ENCODE data around the gene PCSK1N. TPM values are rescaled to one million over a fixed set of nuclear protein-coding genes. Genes with fewer than 3 reads are reported as not detected.

PCSK1N gene
- total RNA-seq, 4 donors from 2014 or later, result 3.0 to 15.9 (median 3.4) TPM; not detected in 1

DNA sequence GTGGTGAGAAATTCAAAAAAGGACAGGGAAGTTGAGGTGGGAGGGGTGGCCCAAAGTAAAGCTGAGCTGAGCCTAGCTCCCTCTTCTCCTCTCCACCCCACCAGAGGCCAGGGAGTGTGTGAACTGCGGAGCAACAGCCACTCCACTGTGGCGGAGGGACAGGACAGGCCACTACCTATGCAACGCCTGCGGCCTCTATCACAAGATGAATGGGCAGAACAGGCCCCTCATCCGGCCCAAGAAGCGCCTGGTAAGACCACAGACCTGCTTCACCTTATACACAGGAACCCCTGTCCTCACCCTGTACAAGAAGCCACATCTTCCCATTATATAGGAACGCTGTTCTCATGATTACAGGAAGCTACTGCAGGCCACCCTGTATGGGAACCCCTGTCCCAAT is 43.2 kb downstream of the PCSK1N start:
- Histone ChIP-seq H3K36me3 (no peaks in the 10 kb centered on the region), H3K27me3 (no peaks in the 10 kb centered on the region), H3K27ac (no peak overlapping the region), H3K4me1 (no peaks in the 10 kb centered on the region), H3K9me3 (no peaks in the 10 kb centered on the region), H3K4me3 (no peak overlapping the region)
- intact Hi-C loops (cut with DNase I; ENCODE audit: low total_unique reads), result no loop called here
- DNase-seq, result no peak
- no peak for TF ChIP-seq POLR2A (IDR thresholded peaks at IDR 0.05)
- TF ChIP-seq, protein P1, sequence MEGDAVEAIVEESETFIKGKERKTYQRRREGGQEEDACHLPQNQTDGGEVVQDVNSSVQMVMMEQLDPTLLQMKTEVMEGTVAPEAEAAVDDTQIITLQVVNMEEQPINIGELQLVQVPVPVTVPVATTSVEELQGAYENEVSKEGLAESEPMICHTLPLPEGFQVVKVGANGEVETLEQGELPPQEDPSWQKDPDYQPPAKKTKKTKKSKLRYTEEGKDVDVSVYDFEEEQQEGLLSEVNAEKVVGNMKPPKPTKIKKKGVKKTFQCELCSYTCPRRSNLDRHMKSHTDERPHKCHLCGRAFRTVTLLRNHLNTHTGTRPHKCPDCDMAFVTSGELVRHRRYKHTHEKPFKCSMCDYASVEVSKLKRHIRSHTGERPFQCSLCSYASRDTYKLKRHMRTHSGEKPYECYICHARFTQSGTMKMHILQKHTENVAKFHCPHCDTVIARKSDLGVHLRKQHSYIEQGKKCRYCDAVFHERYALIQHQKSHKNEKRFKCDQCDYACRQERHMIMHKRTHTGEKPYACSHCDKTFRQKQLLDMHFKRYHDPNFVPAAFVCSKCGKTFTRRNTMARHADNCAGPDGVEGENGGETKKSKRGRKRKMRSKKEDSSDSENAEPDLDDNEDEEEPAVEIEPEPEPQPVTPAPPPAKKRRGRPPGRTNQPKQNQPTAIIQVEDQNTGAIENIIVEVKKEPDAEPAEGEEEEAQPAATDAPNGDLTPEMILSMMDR (IDR thresholded peaks at IDR 0.05), result no peak

- Histone ChIP-seq H3K4me3 (no peak overlapping the region), H3K4me1 (no peaks in the 10 kb centered on the region), H3K27ac (no peak overlapping the region), H3K27me3 (no peaks in the 10 kb centered on the region), H3K36me3 (no peaks in the 10 kb centered on the region), H3K9me3 (no peaks in the 10 kb centered on the region)
- no peak for DNase-seq
- TF ChIP-seq, protein P1 (IDR thresholded peaks at IDR 0.05), result no peak
- TF ChIP-seq POLR2A (IDR thresholded peaks at IDR 0.05), result no peak
- intact Hi-C loops (cut with DNase I; ENCODE audit: low total_unique reads), result no loop called here
These were observed 44.2 kb downstream of the PCSK1N start for GRCh38 chrX:48791063-48791820.

- H3K27ac ChIP-seq, result no peak overlapping the region
- no peaks in the 10 kb centered on the region for H3K9me3 ChIP-seq
- no peak for DNase-seq
- H3K4me1 ChIP-seq, result no peaks in the 10 kb centered on the region
- TF ChIP-seq, protein P1 (IDR thresholded peaks at IDR 0.05), result no peak
- TF ChIP-seq POLR2A (IDR thresholded peaks at IDR 0.05), result no peak
- no peak overlapping the region for H3K4me3 ChIP-seq
- H3K36me3 ChIP-seq, result no peaks in the 10 kb centered on the region
- H3K27me3 ChIP-seq, result no peaks in the 10 kb centered on the region
- intact Hi-C loops (cut with DNase I; ENCODE audit: low total_unique reads), result no loop called here
These were observed 44.9 kb downstream of the PCSK1N start for GRCh38 chrX:48790477-48790876.

GRCh38 chrX:48789366-48790220 is 45.8 kb downstream of the PCSK1N start:
- Histone ChIP-seq H3K27me3 (no peaks in the 10 kb centered on the region), H3K27ac (no peak overlapping the region), H3K9me3 (no peaks in the 10 kb centered on the region), H3K4me3 (no peak overlapping the region), H3K36me3 (no peaks in the 10 kb centered on the region), H3K4me1 (no peaks in the 10 kb centered on the region)
- TF ChIP-seq, protein P1 (IDR thresholded peaks at IDR 0.05), result no peak
- no peak for TF ChIP-seq POLR2A (IDR thresholded peaks at IDR 0.05)
- intact Hi-C loops (cut with DNase I; ENCODE audit: low total_unique reads), result no loop called here
- DNase-seq, result no peak

Measured in uterus (tissue), 4 donors.